Endodermal cell (in vitro differentiated cells): Measurements from ENCODE around the gene CLEC16A. TPM values are rescaled to one million over a fixed set of nuclear protein-coding genes. Genes with fewer than 3 reads are reported as not detected.

Experiments
- DNase-seq: peaks from one replicate; pipeline ENCODE4 v3.0.0-alpha.2; 2017
- H3K27ac ChIP-seq: 2 replicates; pipeline ENCODE4 v1.5.1; 2013; ENCODE audit warnings: mild to moderate bottlenecking, low read depth, low read length, moderate library complexity
- H3K27me3 ChIP-seq: 2 replicates; pipeline ENCODE4 v1.6.1; 2013; ENCODE audit warnings: mild to moderate bottlenecking, low read length, moderate library complexity; ENCODE audit not compliant: insufficient read depth, control insufficient read depth, poor library complexity, severe bottlenecking
- H3K36me3 ChIP-seq: 2 replicates; pipeline ENCODE4 v1.7.0; 2013; ENCODE audit warnings: mild to moderate bottlenecking, low read length, moderate library complexity; ENCODE audit not compliant: control insufficient read depth, insufficient read depth
- H3K4me1 ChIP-seq: one replicate; pipeline ENCODE4 v1.7.0; 2013; ENCODE audit warnings: low read length; ENCODE audit not compliant: control insufficient read depth, insufficient read depth
- H3K4me3 ChIP-seq: 2 replicates; pipeline ENCODE4 v1.5.1; 2013; ENCODE audit warnings: mild to moderate bottlenecking, low read length, moderate library complexity
- H3K9ac ChIP-seq: 2 replicates; pipeline ENCODE4 v1.6.1; 2013; ENCODE audit warnings: mild to moderate bottlenecking, low read length, moderate library complexity; ENCODE audit not compliant: poor library complexity, severe bottlenecking; ENCODE audit errors: extremely low read depth
- H3K9me3 ChIP-seq: 2 replicates; pipeline ENCODE4 v1.6.1; 2013; ENCODE audit warnings: mild to moderate bottlenecking, low read length, moderate library complexity; ENCODE audit not compliant: control insufficient read depth
- H3K27ac Mint-ChIP-seq: 2 replicates; pipeline ENCODE4 v1.8.0; 2020; ENCODE audit warnings: mixed read lengths
- H3K27me3 Mint-ChIP-seq: 2 replicates; pipeline ENCODE4 v1.8.0; 2021; ENCODE audit warnings: mild to moderate bottlenecking, mixed read lengths; ENCODE audit not compliant: insufficient read depth
- H3K36me3 Mint-ChIP-seq: 2 replicates; pipeline ENCODE4 v1.8.0; 2020; ENCODE audit warnings: low read depth, mixed read lengths
- H3K4me1 Mint-ChIP-seq: 2 replicates; pipeline ENCODE4 v1.8.0; 2020; ENCODE audit warnings: mixed read lengths
- H3K4me3 Mint-ChIP-seq: 2 replicates; pipeline ENCODE4 v1.8.0; 2020; ENCODE audit warnings: mild to moderate bottlenecking, moderate library complexity, mixed read lengths
- H3K9me3 Mint-ChIP-seq: 2 replicates; pipeline ENCODE4 v1.8.0; 2020; ENCODE audit warnings: mild to moderate bottlenecking, mixed read lengths
- WGBS, 2 experiments: methylation state at CpG; one replicate each; pipeline versions ENCODE4 v1.1.5 to v1.1.7; 2013; ENCODE audit warnings: missing lambda C conversion rate in 2 of 2, mixed read lengths in 1 of 2; ENCODE audit not compliant: insufficient coverage in 1 of 2, insufficient read length in 1 of 2; 5-methylcytosine and 5-hydroxymethylcytosine counted together
- total RNA-seq, 2 donors: library from RNA; stranded (reverse); fragmentation: NEBNext Ultra II Directional in 1 of 2; extraction: Animal tissue kit (Norgen Biotek cat#: 25700) in 1 of 2; gene quantifications; 2 replicates in 1 of 2; 3 replicates in 1 of 2; pipeline ENCODE4 v1.2.1, GENCODE V29; 2021
- TF ChIP-seq, protein P1 (sequence below): fragments of 200-600 bp; sonication (generic); conservative IDR thresholded peaks from 2 replicates; pipeline ENCODE4 v1.5.0; 2021; ENCODE audit warnings: antibody characterized with exemption, mild to moderate bottlenecking

Gene CLEC16A
- total RNA-seq, 2 donors from 2014 or later = 19.5 to 28.3 TPM

DNA sequence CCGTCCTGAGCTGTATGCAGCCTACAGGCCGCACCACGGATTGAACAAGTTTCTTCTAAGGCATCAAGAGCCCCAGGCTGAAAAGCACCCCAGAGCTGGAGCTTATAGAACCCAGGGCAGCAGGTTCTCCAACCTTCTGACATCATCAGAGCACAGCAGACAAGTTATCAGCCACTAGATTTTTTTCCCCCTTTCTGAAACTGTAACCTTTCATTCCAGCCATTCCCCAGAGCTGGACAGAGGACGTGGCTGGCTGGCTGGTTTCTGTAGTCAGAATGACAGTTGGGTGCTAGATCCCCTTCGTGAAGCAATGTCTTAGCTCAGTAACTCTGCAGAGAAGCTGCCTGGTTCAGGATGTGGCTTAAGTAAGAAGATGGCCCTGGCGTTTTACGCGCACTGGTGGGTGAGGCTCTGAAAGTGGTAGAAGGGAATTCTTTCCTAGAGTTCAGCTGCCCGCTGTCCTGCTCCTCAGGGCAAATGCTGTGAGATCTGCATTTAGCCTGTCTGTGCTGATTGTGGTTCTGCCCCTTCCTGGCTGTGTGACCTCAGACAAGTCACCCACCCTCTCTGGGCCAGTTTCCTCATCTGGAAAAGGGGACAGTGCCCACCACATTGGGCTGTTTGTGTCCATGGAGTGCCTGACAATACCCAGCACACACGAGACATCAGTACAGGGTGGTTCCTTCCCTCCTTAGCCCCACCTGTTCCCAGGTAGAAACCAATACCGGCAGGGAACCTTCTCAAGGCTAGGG is 11.2 kb upstream of the CLEC16A start:
- no peaks in the 10 kb centered on the region for H3K4me1 ChIP-seq
- peaks cover 20% of the 10 kb centered on the region for H3K36me3 Mint-ChIP-seq
- peak overlapping the region; percentile 18 for H3K27ac Mint-ChIP-seq
- no peaks in the 10 kb centered on the region for H3K27me3 ChIP-seq
- no peaks in the 10 kb centered on the region for H3K4me1 Mint-ChIP-seq
- H3K9me3 Mint-ChIP-seq = no peaks in the 10 kb centered on the region
- H3K9ac ChIP-seq = no peak overlapping the region
- H3K27ac ChIP-seq = no peak overlapping the region
- H3K36me3 ChIP-seq = peaks cover 10% of the 10 kb centered on the region
- H3K27me3 Mint-ChIP-seq = no peaks in the 10 kb centered on the region
- TF ChIP-seq, protein P1, sequence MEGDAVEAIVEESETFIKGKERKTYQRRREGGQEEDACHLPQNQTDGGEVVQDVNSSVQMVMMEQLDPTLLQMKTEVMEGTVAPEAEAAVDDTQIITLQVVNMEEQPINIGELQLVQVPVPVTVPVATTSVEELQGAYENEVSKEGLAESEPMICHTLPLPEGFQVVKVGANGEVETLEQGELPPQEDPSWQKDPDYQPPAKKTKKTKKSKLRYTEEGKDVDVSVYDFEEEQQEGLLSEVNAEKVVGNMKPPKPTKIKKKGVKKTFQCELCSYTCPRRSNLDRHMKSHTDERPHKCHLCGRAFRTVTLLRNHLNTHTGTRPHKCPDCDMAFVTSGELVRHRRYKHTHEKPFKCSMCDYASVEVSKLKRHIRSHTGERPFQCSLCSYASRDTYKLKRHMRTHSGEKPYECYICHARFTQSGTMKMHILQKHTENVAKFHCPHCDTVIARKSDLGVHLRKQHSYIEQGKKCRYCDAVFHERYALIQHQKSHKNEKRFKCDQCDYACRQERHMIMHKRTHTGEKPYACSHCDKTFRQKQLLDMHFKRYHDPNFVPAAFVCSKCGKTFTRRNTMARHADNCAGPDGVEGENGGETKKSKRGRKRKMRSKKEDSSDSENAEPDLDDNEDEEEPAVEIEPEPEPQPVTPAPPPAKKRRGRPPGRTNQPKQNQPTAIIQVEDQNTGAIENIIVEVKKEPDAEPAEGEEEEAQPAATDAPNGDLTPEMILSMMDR = no peak
- DNase-seq = no peak
- no peak overlapping the region for H3K4me3 ChIP-seq
- H3K4me3 Mint-ChIP-seq = no peak overlapping the region
- no peaks in the 10 kb centered on the region for H3K9me3 ChIP-seq
- 93 to 98% methylated on average over 7 to 11 of the region's 11 CpGs for WGBS, 2 experiments

DNA sequence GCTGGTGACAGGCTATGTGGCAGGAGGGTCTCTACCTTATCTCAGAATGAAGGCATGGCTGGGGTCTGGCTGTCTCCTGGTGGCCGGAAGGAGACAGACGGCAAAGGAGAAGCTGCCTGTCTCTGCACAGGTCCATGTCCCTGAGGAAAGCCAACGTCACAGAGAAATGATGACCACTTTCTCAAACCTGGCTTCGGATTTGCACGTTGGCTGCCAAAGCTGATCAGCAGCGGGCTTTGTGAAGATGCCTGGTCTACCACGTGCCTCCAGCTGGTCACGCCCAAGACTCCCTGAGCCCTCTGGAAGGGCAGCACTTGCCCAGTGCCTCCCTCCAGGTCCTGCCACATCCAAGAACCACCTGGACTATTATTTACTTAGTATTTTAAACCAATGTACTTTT is 10.5 kb upstream of the CLEC16A start:
- H3K9me3 Mint-ChIP-seq = no peaks in the 10 kb centered on the region
- no peaks in the 10 kb centered on the region for H3K9me3 ChIP-seq
- WGBS, 2 experiments = 93 to 96% methylated on average over 4 to 8 of the region's 8 CpGs
- H3K4me1 ChIP-seq = no peaks in the 10 kb centered on the region
- no peak overlapping the region for H3K4me3 ChIP-seq
- H3K27me3 ChIP-seq = no peaks in the 10 kb centered on the region
- H3K36me3 ChIP-seq = peaks cover 15% of the 10 kb centered on the region
- no peak overlapping the region for H3K4me3 Mint-ChIP-seq
- TF ChIP-seq, protein P1 = peak; percentile 24
- H3K27ac Mint-ChIP-seq = peak overlapping the region; percentile 18
- peaks cover 22% of the 10 kb centered on the region for H3K36me3 Mint-ChIP-seq
- H3K27me3 Mint-ChIP-seq = no peaks in the 10 kb centered on the region
- H3K27ac ChIP-seq = no peak overlapping the region
- no peak for DNase-seq
- H3K9ac ChIP-seq = no peak overlapping the region
- H3K4me1 Mint-ChIP-seq = peaks cover 4% of the 10 kb centered on the region

DNA sequence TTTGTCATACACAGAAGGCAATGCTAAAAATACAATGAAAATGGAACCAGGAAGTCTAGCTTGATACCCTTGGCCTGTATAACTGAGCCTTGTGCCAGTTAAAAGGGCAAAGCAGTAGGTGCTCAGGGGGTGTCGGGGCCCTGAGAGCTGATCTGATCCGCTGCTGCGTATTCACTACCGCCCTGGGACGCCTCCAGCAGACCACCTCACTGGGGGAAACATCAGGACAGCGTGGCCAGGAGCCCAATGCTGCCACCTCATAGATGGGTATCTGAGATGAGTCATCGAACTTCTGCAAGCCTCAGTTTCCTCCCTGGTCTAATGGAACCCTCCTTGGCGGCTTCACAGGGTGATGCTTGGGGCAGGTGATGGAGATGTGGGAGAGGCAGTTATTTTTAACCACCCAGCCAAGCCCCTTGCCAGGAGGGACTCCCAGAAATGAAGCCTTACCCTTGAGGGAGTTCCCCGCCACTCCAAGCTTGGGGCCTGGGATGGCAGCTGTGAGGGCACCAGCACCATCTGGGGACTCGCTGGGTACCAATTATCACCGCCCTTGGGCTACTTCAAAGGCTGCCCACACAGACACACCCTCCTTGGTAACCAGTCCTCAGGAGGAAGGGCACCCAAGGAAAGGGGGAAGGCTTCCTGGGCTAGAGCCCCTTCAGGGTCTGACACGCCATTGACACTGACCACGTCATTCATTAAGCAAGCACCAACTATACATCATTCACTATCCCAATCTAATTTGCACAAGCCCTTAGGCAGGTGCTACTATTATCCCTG is 9.8 kb upstream of the CLEC16A start:
- Mint-ChIP-seq H3K27me3 (no peaks in the 10 kb centered on the region), H3K36me3 (peaks cover 29% of the 10 kb centered on the region), H3K4me3 (no peak overlapping the region), H3K4me1 (peaks cover 10% of the 10 kb centered on the region), H3K27ac (no peak overlapping the region), H3K9me3 (no peaks in the 10 kb centered on the region)
- H3K27me3 ChIP-seq = no peaks in the 10 kb centered on the region
- H3K4me3 ChIP-seq = no peak overlapping the region
- H3K9me3 ChIP-seq = no peaks in the 10 kb centered on the region
- H3K4me1 ChIP-seq = peaks cover under 1% of the 10 kb centered on the region
- no peak overlapping the region for H3K9ac ChIP-seq
- TF ChIP-seq, protein P1 = no peak
- H3K36me3 ChIP-seq = peaks cover 15% of the 10 kb centered on the region
- DNase-seq = no peak
- 96 to 100% methylated on average over 8 to 12 of the region's 13 CpGs for WGBS, 2 experiments
- no peak overlapping the region for H3K27ac ChIP-seq
